B cell (primary cell): ENCODE results near the gene MED27. TPM values are rescaled to one million over a fixed set of nuclear protein-coding genes. Genes with fewer than 3 reads are reported as not detected.

ENCODE experiments used
- ATAC-seq: fragments of 200-7000 bp; cut with Tn5 transposase; one replicate; pipeline ENCODE4 v1.10.0; 2021; ENCODE audit warnings: low read depth, mild to moderate bottlenecking, moderate number of reproducible peaks, moderate library complexity
- CTCF ChIA-PET: fragments of 350-600 bp; sonication (Branson Sonifier 250); formaldehyde crosslinking; loops from one replicate; lab custom pipeline; 2021; ENCODE audit warnings: antibody characterized with exemption, inconsistent platforms; lab: Charles Lee
- POLR2A ChIA-PET: fragments of 350-600 bp; sonication (Branson Sonifier 250); formaldehyde crosslinking; loops from one replicate; lab custom pipeline; 2021; ENCODE audit warnings: antibody characterized with exemption; lab: Charles Lee
- DNase-seq: peaks from one replicate; pipeline ENCODE4 v3.0.0; 2013
- H2AFZ ChIP-seq: 2 replicates; pipeline ENCODE4 v1.6.1; 2012; ENCODE audit warnings: mild to moderate bottlenecking, low read depth, low read length; ENCODE audit not compliant: insufficient read depth, poor library complexity, severe bottlenecking
- H3K27ac ChIP-seq, 2 donors: 1 replicate in 1 of 2; 2 replicates in 1 of 2; pipeline ENCODE4 v1.5.1; 2012 to 2013; ENCODE audit warnings: low read length in 2 of 2, mild to moderate bottlenecking in 2 of 2, moderate library complexity in 1 of 2
- H3K27me3 ChIP-seq, 4 experiments: fragments of 200-600 bp in 1 of 4; sonication (generic) in 1 of 4; replicated peaks in 1 of 4; 1 replicate in 2 of 4; 2 replicates in 2 of 4; pipeline versions ENCODE4 v1.6.1 to v1.7.0; 2013 to 2016; ENCODE audit warnings: low read length in 3 of 4, mild to moderate bottlenecking in 2 of 4, mixed read lengths in 1 of 4, moderate library complexity in 1 of 4; ENCODE audit not compliant: insufficient read depth in 4 of 4, control insufficient read depth in 3 of 4; ENCODE audit errors: control extremely low read depth in 1 of 4
- H3K36me3 ChIP-seq, 2 experiments: replicated peaks in 1 of 2; 1 replicate in 1 of 2; 2 replicates in 1 of 2; pipeline versions ENCODE4 v1.6.1 to v1.7.1; 2013; ENCODE audit warnings: low read length in 1 of 2; ENCODE audit not compliant: insufficient read depth in 2 of 2, control insufficient read depth in 1 of 2; ENCODE audit errors: control extremely low read depth in 1 of 2, extremely low read depth in 1 of 2
- H3K4me1 ChIP-seq, 2 donors: fragments of 200-600 bp in 1 of 2; sonication (generic) in 1 of 2; 1 replicate in 1 of 2; 2 replicates in 1 of 2; pipeline versions ENCODE4 v1.5.1 to v1.6.1; 2013 to 2017; ENCODE audit warnings: low read length in 2 of 2; ENCODE audit not compliant: control insufficient read depth in 2 of 2, insufficient read depth in 2 of 2
- H3K4me2 ChIP-seq: replicated peaks from 2 replicates; pipeline ENCODE3; 2012; ENCODE audit warnings: mild to moderate bottlenecking, low read depth, low read length; ENCODE audit not compliant: poor library complexity, severe bottlenecking
- H3K4me3 ChIP-seq, 5 experiments: fragments of 200-600 bp in 1 of 5; sonication (generic) in 1 of 5; 1 replicate in 3 of 5; 2 replicates in 2 of 5; pipeline versions ENCODE4 v1.5.1 to v1.7.0; 2011 to 2016; ENCODE audit warnings: low read length in 4 of 5, mild to moderate bottlenecking in 4 of 5, low read depth in 2 of 5, control low read depth in 1 of 5, moderate library complexity in 1 of 5; ENCODE audit not compliant: insufficient read depth in 1 of 5; ENCODE audit errors: control extremely low read depth in 1 of 5, extremely low read depth in 1 of 5
- H3K79me2 ChIP-seq: fragments of 200-600 bp; sonication (generic); one replicate; pipeline ENCODE4 v1.6.0; 2016; ENCODE audit warnings: low read length; ENCODE audit not compliant: control insufficient read depth, insufficient read depth
- H3K9ac ChIP-seq: fragments of 200-600 bp; sonication (generic); 2 replicates; pipeline ENCODE4 v1.6.1; 2017; ENCODE audit warnings: mild to moderate bottlenecking, low read length, moderate library complexity
- H3K9me3 ChIP-seq, 3 donors: one replicate each; pipeline versions ENCODE4 v1.6.1 to v1.7.1; 2013; ENCODE audit warnings: low read length in 2 of 3; ENCODE audit not compliant: control insufficient read depth in 2 of 3, insufficient read depth in 1 of 3; ENCODE audit errors: control extremely low read depth in 1 of 3
- H4K20me1 ChIP-seq: 2 replicates; pipeline ENCODE4 v1.6.0; 2012; ENCODE audit warnings: mild to moderate bottlenecking, low read length; ENCODE audit not compliant: insufficient read depth, control insufficient read depth, poor library complexity, severe bottlenecking
- H3K27ac Mint-ChIP-seq: one replicate; pipeline ENCODE4 v1.8.0; 2021; ENCODE audit warnings: mixed read lengths
- H3K27me3 Mint-ChIP-seq: one replicate; pipeline ENCODE4 v1.8.0; 2021; ENCODE audit warnings: mixed read lengths
- H3K4me1 Mint-ChIP-seq: one replicate; pipeline ENCODE4 v1.8.0; 2021; ENCODE audit warnings: mixed read lengths
- H3K4me3 Mint-ChIP-seq: one replicate; pipeline ENCODE4 v1.8.0; 2021; ENCODE audit warnings: mixed read lengths
- H3K9me3 Mint-ChIP-seq: one replicate; pipeline ENCODE4 v1.8.0; 2022; ENCODE audit warnings: mixed read lengths; ENCODE audit not compliant: insufficient read depth
- EZH2 ChIP-seq: IDR thresholded peaks from 2 replicates; pipeline ENCODE4 v1.6.1; 2012; ENCODE audit warnings: borderline replicate concordance, low read depth, mild to moderate bottlenecking, moderate library complexity, low read length; ENCODE audit not compliant: insufficient read depth, poor library complexity, severe bottlenecking
- WGBS: methylation state at CpG from one replicate; pipeline ENCODE4 v1.1.5; 2013; ENCODE audit warnings: missing lambda C conversion rate; ENCODE audit not compliant: insufficient coverage; 5-methylcytosine and 5-hydroxymethylcytosine counted together
- intact Hi-C: fragments of 100-400 bp; cut with micrococcal nuclease; formaldehyde crosslinking; loops from one replicate; pipeline ENCODE4 v1.10.0; 2022
- polyA plus RNA-seq: library from polyadenylated mRNA; depleted of rRNA; stranded (reverse); fragments of >200 nt; gene quantifications from 2 replicates; pipeline ENCODE4 v1.2.3, GENCODE V29; 2012
- total RNA-seq, 2 donors: library from RNA; stranded (reverse); fragments of 120-200 nt in 1 of 2; gene quantifications; 1 replicate in 1 of 2; 2 replicates in 1 of 2; pipeline versions ENCODE4 v1.2.3 to v1.2.4, GENCODE V29; 2013 to 2022
- TF ChIP-seq, protein P1 (sequence below): fragments of 200-600 bp; IDR thresholded peaks from one replicate; pipeline ENCODE4 v1.8.0; 2022; ENCODE audit warnings: antibody characterized with exemption, mild to moderate bottlenecking

Gene MED27
- total and polyA plus RNA-seq, 2 donors (not counting 1 experiment from before 2014, with no cell fraction given), result 17.4 to 17.7 TPM

DNA sequence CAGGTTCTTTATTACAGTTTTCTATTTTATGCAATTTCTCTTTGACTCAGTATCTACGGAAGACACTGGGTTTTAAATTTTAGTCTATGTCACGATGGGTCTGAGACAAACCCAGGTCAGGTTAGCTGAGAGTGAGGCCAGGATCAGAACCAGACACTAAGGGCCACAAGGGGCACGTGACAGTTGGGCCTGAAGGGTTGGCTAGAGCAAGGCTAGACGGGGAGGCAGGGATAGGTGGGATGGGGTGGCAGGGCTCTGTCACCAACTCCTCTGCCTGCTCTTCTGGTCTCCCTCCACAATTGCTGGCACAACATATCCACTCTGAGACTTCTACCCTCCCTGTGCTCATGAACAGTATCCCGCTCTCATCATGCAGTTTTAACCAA lies 76.4 kb downstream of the MED27 start:
- H3K4me3 Mint-ChIP-seq, result no peak overlapping the region

DNA sequence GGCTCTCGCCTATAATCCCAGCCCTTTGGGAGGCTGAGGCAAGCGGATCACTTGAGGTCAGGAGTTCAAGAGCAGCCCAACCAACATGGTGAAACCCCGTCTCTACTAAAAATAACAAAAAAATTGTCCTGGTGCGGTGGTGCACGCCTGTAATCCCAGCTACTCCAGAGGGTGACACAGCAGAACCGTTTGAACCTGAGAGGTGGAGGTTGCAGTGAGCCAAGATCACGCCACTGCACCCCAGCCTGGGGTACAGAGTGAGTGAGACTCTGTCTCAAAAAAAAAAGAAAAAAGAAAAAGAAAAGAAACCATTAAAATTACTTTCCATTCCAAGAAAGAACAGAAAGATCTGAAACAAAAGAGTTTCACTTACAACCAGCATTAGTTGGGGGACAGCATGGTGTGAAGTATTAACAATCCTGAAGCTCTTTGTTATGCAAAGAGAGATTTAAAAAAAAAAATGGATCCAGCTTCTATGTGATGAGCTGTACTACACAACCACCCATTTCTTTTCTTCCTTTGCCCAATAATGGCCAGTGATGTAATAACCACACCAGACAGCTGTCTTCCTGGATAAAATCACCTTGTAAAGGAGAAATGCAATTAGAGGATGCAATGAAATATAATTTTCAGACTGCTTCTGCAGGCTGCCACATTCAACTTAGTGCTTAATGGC lies 76.9 kb downstream of the MED27 start:
- Mint-ChIP-seq H3K4me3 (no peak overlapping the region), H3K27ac (no peak overlapping the region), H3K27me3 (no peaks in the 10 kb centered on the region), H3K4me1 (peaks cover 26% of the 10 kb centered on the region), H3K9me3 (no peaks in the 10 kb centered on the region)
- no peak for ATAC-seq
- ChIA-PET POLR2A (no interaction called here), CTCF (no interaction called here)
- Histone ChIP-seq H3K9me3 (peaks cover 0 to 5% (median 0%) of the 10 kb centered on the region in 3 donors), H3K27ac (no peak overlapping the region), H3K9ac (no peak overlapping the region), H3K4me1 (peaks cover 9 to 10% of the 10 kb centered on the region in 2 donors), H3K4me3 (no peak overlapping the region), H4K20me1 (peaks cover 29% of the 10 kb centered on the region), H3K27me3 (no peaks in the 10 kb centered on the region), H2AFZ (no peak overlapping the region), H3K79me2 (peaks cover 10% of the 10 kb centered on the region), H3K4me2 (no peak overlapping the region), H3K36me3 (peaks cover 1 to 2% of the 10 kb centered on the region in 2 experiments)
- TF ChIP-seq, protein P1, sequence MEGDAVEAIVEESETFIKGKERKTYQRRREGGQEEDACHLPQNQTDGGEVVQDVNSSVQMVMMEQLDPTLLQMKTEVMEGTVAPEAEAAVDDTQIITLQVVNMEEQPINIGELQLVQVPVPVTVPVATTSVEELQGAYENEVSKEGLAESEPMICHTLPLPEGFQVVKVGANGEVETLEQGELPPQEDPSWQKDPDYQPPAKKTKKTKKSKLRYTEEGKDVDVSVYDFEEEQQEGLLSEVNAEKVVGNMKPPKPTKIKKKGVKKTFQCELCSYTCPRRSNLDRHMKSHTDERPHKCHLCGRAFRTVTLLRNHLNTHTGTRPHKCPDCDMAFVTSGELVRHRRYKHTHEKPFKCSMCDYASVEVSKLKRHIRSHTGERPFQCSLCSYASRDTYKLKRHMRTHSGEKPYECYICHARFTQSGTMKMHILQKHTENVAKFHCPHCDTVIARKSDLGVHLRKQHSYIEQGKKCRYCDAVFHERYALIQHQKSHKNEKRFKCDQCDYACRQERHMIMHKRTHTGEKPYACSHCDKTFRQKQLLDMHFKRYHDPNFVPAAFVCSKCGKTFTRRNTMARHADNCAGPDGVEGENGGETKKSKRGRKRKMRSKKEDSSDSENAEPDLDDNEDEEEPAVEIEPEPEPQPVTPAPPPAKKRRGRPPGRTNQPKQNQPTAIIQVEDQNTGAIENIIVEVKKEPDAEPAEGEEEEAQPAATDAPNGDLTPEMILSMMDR, result no peak
- TF ChIP-seq EZH2, result no peak
- intact Hi-C loops, result no loop called here
- DNase-seq, result no peak
- WGBS, result 82% methylated on average over 2 of the region's 7 CpGs

More for the DNA sequence above, 76.4 kb downstream of the MED27 start:
- CTCF ChIA-PET, result no interaction called here
- 66% methylated on average over 3 of the region's 5 CpGs for WGBS
- no peak overlapping the region for H3K4me2 ChIP-seq
- Mint-ChIP-seq H3K27ac (no peak overlapping the region), H3K9me3 (no peaks in the 10 kb centered on the region), H3K4me1 (peaks cover 26% of the 10 kb centered on the region), H3K27me3 (no peaks in the 10 kb centered on the region)
- peaks cover 0 to 5% (median 0%) of the 10 kb centered on the region in 3 donors for H3K9me3 ChIP-seq
- peaks cover 9 to 10% of the 10 kb centered on the region in 2 donors for H3K4me1 ChIP-seq
- H3K79me2 ChIP-seq, result peaks cover 10% of the 10 kb centered on the region
- peaks cover 29% of the 10 kb centered on the region for H4K20me1 ChIP-seq
- no peaks in the 10 kb centered on the region for H3K27me3 ChIP-seq
- peaks cover 1 to 2% of the 10 kb centered on the region in 2 experiments for H3K36me3 ChIP-seq
- intact Hi-C loops, result no loop called here
- H3K4me3 ChIP-seq, result no peak overlapping the region
- no peak overlapping the region for H2AFZ ChIP-seq
- no peak overlapping the region for H3K9ac ChIP-seq
- no peak for ATAC-seq
- no peak for DNase-seq
- no peak overlapping the region for H3K27ac ChIP-seq
- TF ChIP-seq, protein P1, result no peak
- POLR2A ChIA-PET, result no interaction called here
